ENCODE measurements around the gene TLE3.

GRCh38 chr15:70047386-70048197 is 50.1 kb downstream of the TLE3 start:
- TF ChIP-seq CTCF (IDR thresholded peaks at IDR 0.05; ENCODE audit: insufficient read depth, low read length, poor library complexity, severe bottlenecking): no peak
- no peak for TF ChIP-seq EZH2phosphoT487 (conservative IDR thresholded peaks at IDR 0.05; ENCODE audit: low read length)
